ENCODE data around the gene TNIP1. TPM values are rescaled to one million over a fixed set of nuclear protein-coding genes. Genes with fewer than 3 reads are reported as not detected.

TNIP1 gene
- total RNA-seq, 4 donors from 2014 or later: 91.4 to 136 (median 114) TPM

DNA sequence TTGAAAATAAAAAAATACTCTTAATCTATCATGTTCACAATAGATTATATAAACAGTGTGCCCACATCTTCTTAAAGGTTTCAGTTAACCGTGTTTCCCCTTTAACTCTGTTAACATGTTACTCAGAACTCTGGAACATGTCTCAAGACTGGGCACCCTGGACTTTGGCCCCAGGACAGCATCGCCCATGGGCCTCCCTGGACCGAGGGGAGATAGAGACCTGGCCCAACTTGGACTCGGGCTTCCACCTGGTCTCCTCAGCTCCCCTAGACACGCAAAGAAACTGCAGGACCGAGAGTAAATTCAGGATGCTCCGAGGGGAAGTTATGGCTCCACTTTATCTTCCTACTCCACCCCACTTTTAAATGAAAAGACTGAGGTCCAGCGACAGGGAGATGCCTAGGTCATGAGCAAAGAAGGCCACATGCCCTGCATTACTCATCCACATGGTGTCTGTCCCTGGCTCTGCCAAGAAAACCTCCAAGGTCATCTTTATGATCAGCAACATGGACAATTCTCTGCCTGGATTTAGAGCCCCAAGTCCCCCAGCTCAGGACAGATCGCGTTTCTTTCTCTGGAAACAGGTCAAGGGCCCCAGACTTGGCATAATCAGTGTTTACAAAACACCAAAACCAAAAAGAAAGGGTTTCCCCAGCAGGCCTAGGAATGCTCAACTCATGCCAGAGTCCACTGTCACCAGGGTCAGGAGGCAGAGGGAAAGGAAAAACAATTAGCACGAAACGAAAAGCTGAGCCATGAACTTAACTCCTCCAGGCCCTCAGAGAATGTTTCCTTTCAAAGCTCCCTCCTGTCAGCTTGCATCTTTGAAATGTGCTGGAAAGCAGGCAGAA, 43.0 kb downstream of the TNIP1 start:
- Histone ChIP-seq H3K36me3 (peaks cover 49 to 90% (median 83%) of the 10 kb centered on the region in 4 donors), H3K27ac (replicated peaks in 1 of 4) (peak overlapping the region; percentile 77 to 87 (median 82)), H3K9me3 (no peaks in the 10 kb centered on the region), H3K4me1 (peaks cover 40 to 44% (median 42%) of the 10 kb centered on the region in 4 donors), H3K4me3 (no peak overlapping the region), H3K27me3 (no peaks in the 10 kb centered on the region)
- TF ChIP-seq, protein P1, sequence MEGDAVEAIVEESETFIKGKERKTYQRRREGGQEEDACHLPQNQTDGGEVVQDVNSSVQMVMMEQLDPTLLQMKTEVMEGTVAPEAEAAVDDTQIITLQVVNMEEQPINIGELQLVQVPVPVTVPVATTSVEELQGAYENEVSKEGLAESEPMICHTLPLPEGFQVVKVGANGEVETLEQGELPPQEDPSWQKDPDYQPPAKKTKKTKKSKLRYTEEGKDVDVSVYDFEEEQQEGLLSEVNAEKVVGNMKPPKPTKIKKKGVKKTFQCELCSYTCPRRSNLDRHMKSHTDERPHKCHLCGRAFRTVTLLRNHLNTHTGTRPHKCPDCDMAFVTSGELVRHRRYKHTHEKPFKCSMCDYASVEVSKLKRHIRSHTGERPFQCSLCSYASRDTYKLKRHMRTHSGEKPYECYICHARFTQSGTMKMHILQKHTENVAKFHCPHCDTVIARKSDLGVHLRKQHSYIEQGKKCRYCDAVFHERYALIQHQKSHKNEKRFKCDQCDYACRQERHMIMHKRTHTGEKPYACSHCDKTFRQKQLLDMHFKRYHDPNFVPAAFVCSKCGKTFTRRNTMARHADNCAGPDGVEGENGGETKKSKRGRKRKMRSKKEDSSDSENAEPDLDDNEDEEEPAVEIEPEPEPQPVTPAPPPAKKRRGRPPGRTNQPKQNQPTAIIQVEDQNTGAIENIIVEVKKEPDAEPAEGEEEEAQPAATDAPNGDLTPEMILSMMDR (IDR thresholded peaks at IDR 0.05): no peak
- peak; percentile 58 to 64 for TF ChIP-seq POLR2AphosphoS5 (IDR thresholded peaks at IDR 0.05)
- DNase-seq (ENCODE audit: extremely low spot score): no peak
- 56% methylated on average over 12 of the region's 12 CpGs for WGBS
- intact Hi-C loops (cut with DNase I): no loop called here

DNA sequence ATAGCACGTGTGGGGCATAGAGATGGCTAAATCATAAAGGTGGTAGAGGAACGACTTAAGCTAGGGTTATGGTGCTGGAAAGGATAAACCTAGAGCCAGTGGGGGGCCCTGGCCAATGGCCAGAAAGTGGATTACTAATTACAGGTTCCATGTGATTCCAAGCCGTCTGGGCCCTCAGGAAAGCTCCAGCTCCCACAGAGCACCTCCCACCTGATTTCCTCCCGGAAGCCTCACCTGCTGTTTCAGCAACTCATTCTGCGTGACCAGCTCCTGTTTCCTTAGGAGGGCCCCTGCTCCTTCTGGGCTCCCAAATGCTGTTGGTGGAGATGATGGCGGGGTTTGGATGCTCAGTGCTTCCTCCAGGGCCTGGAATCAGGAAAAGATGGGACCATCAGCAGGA, 44.3 kb downstream of the TNIP1 start:
- Histone ChIP-seq H3K27me3 (no peaks in the 10 kb centered on the region), H3K36me3 (peaks cover 39 to 90% (median 83%) of the 10 kb centered on the region in 4 donors), H3K27ac (replicated peaks in 1 of 4) (peak overlapping the region in 3 of 4 donors; percentile 28 to 83 (median 77)), H3K9me3 (no peaks in the 10 kb centered on the region), H3K4me3 (no peak overlapping the region), H3K4me1 (peaks cover 40 to 44% (median 43%) of the 10 kb centered on the region in 4 donors)
- WGBS: 94% methylated on average over 6 of the region's 6 CpGs
- intact Hi-C loops (cut with DNase I): no loop called here
- TF ChIP-seq POLR2AphosphoS5 (IDR thresholded peaks at IDR 0.05) (no peak), EP300 (IDR thresholded peaks at IDR 0.05) (no peak), POLR2A (IDR thresholded peaks at IDR 0.05; ENCODE audit: low read depth) (no peak)
- TF ChIP-seq, protein P1 (IDR thresholded peaks at IDR 0.05): no peak
- no peak for DNase-seq (ENCODE audit: extremely low spot score)

DNA sequence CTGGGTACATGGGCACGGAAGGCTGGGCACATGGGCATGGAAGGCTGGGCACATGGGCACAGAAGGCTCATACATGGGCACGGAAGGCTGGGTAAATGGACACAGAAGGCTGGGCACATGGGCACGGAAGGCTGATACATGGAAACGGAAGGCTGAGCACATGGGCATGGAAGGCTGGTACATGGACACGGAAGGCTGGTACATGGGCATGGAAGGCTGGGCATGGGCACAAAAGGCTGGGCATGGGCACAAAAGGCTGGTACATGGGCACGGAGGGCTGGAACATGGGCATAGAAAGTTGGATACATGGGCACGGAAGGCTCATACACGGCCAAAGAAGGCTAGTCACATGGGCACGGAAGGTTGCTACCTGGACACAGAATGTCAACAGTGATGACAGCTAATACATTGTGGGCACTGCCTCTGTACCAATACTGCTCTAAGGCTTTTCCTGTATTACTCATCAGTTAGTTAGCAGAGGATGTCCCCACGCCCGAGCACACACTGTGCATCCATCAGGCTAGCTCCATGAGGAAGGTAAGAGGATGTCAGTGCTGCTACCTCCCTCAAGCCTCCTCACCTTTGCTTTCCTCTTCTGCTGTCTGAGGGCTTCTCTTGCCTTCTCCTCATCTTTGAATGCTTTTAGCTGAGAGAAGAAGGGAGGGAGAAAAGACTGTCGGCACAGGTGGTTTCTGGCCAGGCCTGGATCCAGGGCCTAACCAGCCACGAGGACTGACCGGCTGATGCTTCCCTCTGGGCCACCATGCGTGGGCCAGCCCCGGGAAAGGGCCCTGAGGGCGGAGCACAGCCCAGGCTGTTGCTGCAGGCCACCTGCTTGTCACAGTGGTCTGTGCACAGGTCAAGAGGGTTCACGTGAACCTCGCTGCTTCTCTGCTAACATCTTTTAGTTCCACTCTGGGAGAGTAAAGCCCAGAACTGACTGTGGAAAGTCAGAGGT, 46.1 kb downstream of the TNIP1 start:
- 95% methylated on average over 16 of the region's 19 CpGs for WGBS
- Histone ChIP-seq H3K36me3 (peaks cover 35 to 90% (median 87%) of the 10 kb centered on the region in 4 donors), H3K4me1 (peaks cover 37 to 50% (median 47%) of the 10 kb centered on the region in 4 donors), H3K4me3 (no peak overlapping the region), H3K27ac (replicated peaks in 1 of 4) (no peak overlapping the region), H3K9me3 (no peaks in the 10 kb centered on the region), H3K27me3 (no peaks in the 10 kb centered on the region)
- intact Hi-C loops (cut with DNase I): no loop called here
- TF ChIP-seq, protein P1 (IDR thresholded peaks at IDR 0.05): no peak
- TF ChIP-seq POLR2AphosphoS5 (IDR thresholded peaks at IDR 0.05): peak in 1 of 2 donors; percentile 39
- no peak for TF ChIP-seq POLR2A (IDR thresholded peaks at IDR 0.05; ENCODE audit: low read depth)
- TF ChIP-seq EP300 (IDR thresholded peaks at IDR 0.05): no peak
- DNase-seq (ENCODE audit: extremely low spot score): no peak

DNA sequence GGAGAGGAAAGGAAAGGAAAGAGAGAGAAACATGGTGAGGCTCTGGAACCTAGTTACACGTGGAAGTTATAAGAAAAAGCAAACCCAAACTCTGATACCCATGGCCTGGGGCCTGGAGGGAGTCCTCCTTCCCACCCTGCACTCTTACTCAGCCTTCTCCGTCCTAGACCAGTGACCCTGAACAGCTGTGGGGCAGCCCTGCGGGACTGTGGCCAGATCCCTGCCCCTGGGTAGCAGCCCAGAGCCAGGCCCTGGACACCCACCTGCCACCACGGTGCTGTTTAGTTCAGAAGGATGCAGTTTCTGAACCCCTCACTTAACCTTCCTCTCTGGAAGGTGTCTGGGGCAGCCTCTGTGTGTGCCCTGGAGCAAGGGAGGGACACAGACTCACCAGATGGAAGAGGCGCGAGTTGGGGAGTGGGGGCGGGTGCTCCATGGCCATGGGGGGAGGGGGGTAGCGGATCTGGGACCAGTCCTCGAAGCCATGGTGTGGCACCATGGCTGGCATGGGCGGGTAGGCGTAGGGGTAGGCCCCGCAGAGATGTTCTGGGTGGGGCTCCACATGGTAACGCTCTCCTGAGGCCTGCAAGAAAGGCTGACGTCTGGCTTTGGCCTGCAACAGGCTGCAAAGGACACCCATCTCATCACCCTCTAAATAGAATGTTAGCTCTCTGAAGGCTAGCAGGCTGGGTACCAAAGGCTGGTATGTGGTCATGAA, 47.5 kb downstream of the TNIP1 start:
- Histone ChIP-seq H3K27ac (replicated peaks in 1 of 4) (no peak overlapping the region), H3K36me3 (peaks cover 38 to 89% (median 87%) of the 10 kb centered on the region in 4 donors), H3K4me1 (peaks cover 24 to 48% (median 38%) of the 10 kb centered on the region in 4 donors), H3K9me3 (no peaks in the 10 kb centered on the region), H3K27me3 (no peaks in the 10 kb centered on the region), H3K4me3 (no peak overlapping the region)
- intact Hi-C loops (cut with DNase I): no loop called here
- 83% methylated on average over 5 of the region's 14 CpGs for WGBS
- no peak for DNase-seq (ENCODE audit: extremely low spot score)
- TF ChIP-seq POLR2A (IDR thresholded peaks at IDR 0.05; ENCODE audit: low read depth): no peak

All from esophagus muscularis mucosa (tissue), 4 donors.